B cell (primary cell): Measurements from ENCODE around the gene ZC3H18.

Source experiments
- EZH2 ChIP-seq: IDR thresholded peaks from 2 replicates; pipeline ENCODE4 v1.6.1; 2012; ENCODE audit warnings: borderline replicate concordance, low read depth, mild to moderate bottlenecking, moderate library complexity, low read length; ENCODE audit not compliant: insufficient read depth, poor library complexity, severe bottlenecking
- TF ChIP-seq, protein P1 (sequence below): fragments of 200-600 bp; IDR thresholded peaks from one replicate; pipeline ENCODE4 v1.8.0; 2022; ENCODE audit warnings: antibody characterized with exemption, mild to moderate bottlenecking

DNA sequence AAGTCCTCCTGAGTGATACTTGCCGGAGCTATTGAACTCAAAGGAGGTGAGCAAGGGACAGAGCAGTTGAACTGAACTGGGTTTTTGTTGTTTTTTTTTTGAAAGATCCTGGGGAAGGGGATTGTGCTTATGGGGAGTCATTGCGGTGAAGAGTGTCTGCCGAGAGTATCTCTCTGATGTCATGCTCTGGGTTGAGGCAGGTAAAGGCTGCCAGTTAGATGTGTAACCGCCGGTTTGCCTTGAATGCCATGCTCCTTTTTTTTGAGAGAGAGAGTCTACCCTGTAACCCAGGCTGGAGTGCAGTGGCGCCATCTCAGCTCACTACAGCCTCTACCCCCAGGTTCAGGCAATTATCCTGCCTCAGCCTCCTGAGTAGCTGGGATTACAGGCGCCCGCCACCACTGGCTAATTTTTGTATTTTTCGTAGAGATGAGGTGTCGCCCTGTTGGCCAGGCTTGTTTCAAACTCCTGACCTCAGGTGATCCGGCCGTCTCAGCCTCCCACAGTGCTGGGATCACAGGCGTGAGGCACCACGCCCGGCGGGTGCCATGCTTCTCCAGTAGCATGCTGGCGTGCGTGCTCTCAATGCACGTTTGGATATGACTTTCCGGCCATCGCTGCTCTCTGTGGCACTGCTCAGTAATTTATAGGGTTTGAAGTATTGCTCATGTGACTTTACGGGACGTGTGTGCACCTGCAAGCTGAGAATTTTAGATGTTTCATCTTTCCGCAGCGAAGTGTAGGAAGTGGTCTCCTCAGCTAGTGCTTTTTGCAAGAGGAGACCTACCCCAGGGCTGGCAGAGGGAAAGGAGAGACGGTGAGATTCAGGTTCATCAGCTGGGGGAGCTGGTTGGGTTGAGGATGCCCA is 8.5 kb downstream of the ZC3H18 start:
- TF ChIP-seq, protein P1, sequence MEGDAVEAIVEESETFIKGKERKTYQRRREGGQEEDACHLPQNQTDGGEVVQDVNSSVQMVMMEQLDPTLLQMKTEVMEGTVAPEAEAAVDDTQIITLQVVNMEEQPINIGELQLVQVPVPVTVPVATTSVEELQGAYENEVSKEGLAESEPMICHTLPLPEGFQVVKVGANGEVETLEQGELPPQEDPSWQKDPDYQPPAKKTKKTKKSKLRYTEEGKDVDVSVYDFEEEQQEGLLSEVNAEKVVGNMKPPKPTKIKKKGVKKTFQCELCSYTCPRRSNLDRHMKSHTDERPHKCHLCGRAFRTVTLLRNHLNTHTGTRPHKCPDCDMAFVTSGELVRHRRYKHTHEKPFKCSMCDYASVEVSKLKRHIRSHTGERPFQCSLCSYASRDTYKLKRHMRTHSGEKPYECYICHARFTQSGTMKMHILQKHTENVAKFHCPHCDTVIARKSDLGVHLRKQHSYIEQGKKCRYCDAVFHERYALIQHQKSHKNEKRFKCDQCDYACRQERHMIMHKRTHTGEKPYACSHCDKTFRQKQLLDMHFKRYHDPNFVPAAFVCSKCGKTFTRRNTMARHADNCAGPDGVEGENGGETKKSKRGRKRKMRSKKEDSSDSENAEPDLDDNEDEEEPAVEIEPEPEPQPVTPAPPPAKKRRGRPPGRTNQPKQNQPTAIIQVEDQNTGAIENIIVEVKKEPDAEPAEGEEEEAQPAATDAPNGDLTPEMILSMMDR, result no peak
- no peak for TF ChIP-seq EZH2
